ENCODE data around the gene WWC2.
A peak's percentile ranks its signal among the peaks of the same experiment; 100 is the strongest.

Gene WWC2

DNA sequence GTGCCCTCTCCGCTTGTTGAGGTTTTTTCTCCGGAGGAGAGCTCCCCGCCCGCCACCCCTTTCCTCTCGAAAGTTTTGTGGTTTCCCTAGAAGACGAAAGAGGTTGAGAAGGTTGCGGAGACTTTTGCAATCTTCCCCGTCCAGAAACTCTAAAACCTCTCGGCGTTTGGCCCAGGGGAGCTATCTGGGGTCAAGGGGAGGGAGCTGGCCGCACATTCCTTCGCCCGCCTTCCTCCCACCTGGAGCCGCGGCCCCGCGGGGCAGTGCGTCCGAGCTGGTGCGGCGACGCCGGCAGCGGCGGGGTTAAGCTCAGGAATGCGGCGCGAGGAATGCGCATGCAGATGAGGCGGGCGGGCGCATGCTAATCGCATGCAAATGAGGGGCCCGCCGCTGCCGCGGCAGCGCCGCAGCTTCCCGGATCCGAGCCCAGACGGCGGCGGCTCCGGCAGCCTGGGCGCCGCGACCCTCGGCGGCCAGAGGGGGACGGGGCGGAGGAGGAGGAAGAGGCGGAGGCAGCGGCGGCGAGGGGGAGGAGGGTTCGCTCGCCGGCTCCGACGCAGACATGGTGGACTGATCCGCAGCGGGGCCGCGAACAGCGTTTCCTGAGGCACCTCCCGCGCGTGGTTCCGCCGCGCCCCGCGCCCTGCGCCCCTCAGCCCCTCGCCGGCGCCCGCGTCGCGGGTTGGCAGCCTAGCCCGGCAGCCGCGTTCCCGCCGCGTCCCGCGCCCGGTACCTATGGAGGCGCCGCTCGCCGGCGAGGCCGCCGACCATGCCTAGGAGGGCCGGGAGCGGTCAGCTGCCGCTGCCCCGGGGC is at the start of gene WWC2:
TSS of gene WWC2 (plus strand) at position 535 of the 814 bp plus-strand sequence. CDS start at position 770, 235 bp downstream.
- no peak for TF ChIP-seq CTCF (IDR thresholded peaks at IDR 0.05)

GRCh38 chr4:183053681-183054080 is 45.4 kb upstream of the WWC2 start:
- no peak for TF ChIP-seq CTCF (IDR thresholded peaks at IDR 0.05)

DNA sequence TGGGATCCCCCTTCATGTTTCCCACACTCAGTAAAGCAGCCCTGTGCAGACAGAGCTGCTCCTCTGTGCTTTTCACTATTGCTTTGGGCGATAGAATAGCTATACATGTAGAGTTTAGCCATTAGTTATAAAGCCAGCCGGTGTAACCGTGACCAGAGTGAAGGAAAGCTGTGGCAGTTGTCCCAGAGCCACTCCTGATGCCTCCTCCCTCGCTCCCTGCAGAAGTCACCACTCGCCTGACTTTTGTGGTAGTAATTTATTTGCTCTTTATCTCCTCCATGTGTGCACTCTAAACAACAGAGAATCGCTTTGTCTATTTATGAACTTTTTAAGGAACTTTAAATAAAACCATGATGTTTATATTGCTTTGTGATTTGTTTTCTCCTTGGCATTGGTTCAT is 41.8 kb upstream of the WWC2 start:
- TF ChIP-seq CTCF (IDR thresholded peaks at IDR 0.05): no peak

DNA sequence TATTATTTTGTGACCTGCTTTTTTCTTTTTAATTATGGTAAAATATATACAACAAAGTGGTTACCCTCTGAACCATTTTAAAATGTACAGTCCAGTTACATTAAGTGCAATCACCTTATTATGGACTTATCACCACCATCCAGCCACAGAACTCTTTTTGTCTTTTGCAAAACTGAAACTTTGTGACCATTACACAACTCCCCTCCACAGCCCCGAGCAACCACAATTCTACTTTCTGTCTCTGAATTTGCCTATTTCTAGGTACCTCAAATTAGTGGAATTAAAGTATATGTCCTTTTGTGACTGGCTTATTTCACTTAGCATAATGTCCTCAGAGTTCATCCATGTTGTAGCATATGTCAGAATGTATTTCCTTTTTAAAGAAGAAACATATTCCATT is 39.3 kb upstream of the WWC2 start:
- TF ChIP-seq CTCF (IDR thresholded peaks at IDR 0.05): no peak

DNA sequence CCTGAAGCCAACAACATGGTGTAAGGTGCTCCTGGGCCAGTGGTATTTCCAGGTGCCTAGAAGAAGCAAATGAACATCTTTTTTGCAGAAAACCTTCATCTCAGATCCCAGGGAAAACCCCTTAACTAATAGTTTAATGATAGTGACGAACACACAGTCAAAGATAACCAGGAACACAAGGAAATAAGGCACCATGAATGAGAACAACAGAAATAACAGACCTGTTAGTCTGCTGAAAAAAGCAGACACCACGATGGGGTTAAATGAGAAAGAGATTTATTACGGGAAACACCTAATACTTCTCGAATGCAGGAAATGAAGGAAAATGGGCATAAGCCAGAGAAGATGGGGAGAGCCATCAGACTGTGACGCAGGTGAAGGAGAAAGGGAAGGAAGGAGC is 30.6 kb upstream of the WWC2 start:
- TF ChIP-seq CTCF (IDR thresholded peaks at IDR 0.05): no peak

DNA sequence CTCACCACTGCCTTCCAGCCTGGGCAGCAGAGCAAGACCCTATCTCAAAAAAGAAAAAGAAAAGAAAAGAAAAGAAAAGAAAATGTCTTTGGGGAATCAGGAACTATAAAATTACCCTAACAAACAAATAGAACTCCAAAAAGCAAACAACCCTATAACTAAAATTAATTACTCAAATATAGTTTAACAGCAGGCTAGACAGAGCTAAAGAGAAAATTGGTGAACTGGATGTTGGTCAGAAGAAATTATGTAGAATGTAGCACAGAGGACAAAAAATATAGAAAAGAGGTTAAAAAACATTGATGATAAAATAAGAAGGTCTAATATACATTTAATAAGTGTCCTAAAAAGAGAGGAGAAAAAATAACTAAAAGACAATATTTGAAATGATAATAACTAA is 27.8 kb upstream of the WWC2 start:
- TF ChIP-seq CTCF (IDR thresholded peaks at IDR 0.05): no peak

DNA sequence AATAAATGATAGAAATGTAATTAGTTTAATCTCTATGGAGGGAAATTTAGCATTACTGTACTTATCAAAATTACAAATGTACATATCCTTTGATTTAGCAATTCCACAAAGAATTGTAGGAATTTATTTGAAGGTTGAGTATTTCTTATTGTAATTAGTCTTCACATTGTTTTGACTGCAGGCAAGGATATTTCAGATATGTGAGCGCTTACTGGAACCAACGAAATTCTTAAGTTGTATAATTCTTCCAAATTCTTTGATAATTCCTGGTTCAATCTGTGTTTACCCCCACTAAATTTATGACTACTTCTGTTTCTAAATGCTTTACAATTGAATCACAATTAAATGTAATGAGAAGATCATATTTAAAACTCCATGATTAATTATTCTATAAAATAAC is 26.9 kb upstream of the WWC2 start:
- no peak for TF ChIP-seq CTCF (IDR thresholded peaks at IDR 0.05)

DNA sequence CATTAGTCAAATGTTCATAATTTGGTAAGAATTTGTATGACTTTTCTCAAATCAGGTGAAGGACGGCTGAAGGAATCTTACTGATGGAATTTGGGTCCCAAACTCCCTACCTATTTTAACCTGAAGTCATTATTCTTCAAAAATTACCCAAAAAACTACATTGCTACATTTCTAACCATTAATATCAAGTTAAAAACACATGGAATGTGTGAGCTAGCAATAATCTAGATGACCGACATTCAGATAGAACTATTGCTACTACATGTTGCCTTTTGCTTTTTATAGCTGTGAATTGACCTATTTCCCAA is 25.3 kb upstream of the WWC2 start:
- 0 out of 2 replicates have a peak, but pooled peaks have one; percentile 5 for TF ChIP-seq CTCF (IDR thresholded peaks at IDR 0.05)

Measured in LNCAP (cell line).